Left ventricle myocardium superior (tissue), 1 donor: ENCODE data around the gene TENT4A. TPM values are rescaled to one million over a fixed set of nuclear protein-coding genes. Genes with fewer than 3 reads are reported as not detected.
"Not testable (repeated sequence)": the region's sequence is repeated elsewhere in the genome, so short reads cannot be mapped to it uniquely, and the experiment has no call there.

Experiments
- ATAC-seq: fragments of 200-7000 bp; cut with Tn5 transposase; one replicate; pipeline ENCODE4 v1.9.1; 2020; ENCODE audit warnings: mild to moderate bottlenecking, moderate library complexity
- DNase-seq: peaks from one replicate; pipeline ENCODE4 v3.0.0-alpha.2; 2020
- intact Hi-C: fragments of 100-400 bp; cut with micrococcal nuclease; formaldehyde crosslinking; loops from one replicate; pipeline ENCODE4 v1.11.0; 2022
- total RNA-seq: library from RNA; stranded (reverse); fragmentation: NEBNext Ultra II Directional; extraction: Animal tissue kit (Norgen Biotek cat#: 25700); gene quantifications from one replicate; pipeline ENCODE4 v1.2.1, GENCODE V29; 2021
- donor health status: DM: no; HTN: yes; CAD: no; lungs with severe emphysema.

TENT4A gene
- total RNA-seq, 1 donor from 2014 or later = 10.7 TPM

DNA sequence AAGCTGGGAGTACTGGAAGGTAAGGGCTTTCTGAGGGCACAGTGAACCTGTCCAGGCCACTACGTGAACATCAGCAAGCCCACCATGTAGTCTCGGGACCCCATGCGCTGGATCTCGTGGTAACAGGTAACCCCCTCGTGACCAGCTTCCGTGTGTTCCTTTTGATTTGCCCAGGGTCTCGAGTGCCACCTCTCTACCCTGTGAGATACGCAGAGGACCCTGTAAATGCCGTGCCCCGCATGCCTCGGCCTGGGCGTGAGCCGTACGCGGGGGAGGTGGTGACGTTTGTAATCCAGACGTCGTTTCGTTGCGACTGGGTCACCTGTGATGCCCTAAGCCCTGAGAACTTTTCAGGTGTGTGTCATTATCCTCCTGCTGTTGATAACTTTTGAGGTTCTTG lies 45.5 kb downstream of the TENT4A start:
- intact Hi-C loops = no loop called here
- ATAC-seq (no peak), DNase-seq (no peak)

DNA sequence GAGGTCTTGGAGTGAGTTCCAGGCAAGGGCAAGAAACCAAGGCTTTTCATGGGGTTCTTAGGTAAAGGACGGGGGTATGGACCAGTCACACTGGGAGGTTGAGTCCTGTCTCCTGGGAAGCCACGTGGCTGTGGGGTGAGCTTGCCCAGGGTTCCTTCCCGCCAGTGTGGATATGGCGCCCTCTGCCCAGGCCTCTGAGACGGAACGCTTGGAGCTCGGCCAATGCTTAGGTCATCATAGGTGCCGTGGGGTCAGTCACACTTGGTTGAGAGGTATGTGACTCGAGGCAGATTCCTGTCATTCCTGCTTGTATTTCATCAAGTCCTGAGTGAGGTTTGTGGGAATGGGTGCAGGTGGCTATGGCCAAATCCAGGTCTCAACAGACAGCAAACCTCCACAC lies 46.2 kb downstream of the TENT4A start:
- intact Hi-C loops = no loop called here
- ATAC-seq (peak; percentile 19), DNase-seq (no peak)

- ATAC-seq (no peak), DNase-seq (no peak)
- intact Hi-C loops = no loop called here
Observed at GRCh38 chr5:6759983-6760382, 46.8 kb downstream of the TENT4A start.

GRCh38 chr5:6760686-6761085 lies 47.5 kb downstream of the TENT4A start:
- no peak for ATAC-seq
- intact Hi-C loops = no loop called here
- peak; percentile 53 for DNase-seq

DNA sequence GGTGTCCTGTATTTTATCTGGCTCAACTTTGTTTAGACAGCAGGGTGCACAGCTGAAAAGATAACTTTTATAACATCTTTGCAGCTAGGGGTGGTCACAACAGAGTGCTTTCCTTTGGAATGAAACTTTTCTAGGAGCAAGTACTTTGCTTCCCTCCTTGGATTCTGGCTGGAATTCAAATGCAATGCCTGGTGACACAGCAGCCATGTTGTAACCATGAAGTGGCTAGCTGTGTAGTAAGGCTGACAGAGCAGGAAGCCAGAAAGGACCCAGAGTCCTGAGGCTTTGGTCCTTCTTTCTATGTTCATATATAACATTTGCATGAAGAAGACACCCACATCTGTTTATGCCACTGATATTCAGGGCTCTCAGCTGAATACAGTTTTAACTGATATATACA lies 48.1 kb downstream of the TENT4A start:
- intact Hi-C loops = no loop called here
- ATAC-seq = no peak
- DNase-seq = no peak

- no peak for ATAC-seq
- DNase-seq = no peak
- intact Hi-C loops = no loop called here
Observed at GRCh38 chr5:6762116-6762515, 48.9 kb downstream of the TENT4A start.

DNA sequence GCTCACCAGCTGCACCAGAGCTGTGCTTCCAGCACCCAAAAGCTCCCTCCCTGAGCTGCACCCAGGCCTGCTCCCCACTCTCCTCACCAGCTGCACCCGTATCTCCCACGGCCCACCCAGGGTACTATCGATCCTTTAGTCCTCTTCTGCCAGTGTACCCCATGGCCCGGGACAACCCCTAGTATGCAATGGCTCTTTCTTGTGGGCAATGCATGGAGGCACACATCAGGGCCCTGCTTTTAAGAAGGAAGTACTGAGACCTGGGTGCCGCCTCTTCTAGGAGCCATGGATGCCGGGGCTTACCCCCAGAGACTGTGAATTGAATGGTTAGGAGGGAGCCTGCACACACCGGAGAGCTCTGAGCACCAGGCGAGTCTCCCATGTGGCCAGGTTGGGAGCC lies 49.5 kb downstream of the TENT4A start:
- intact Hi-C loops = no loop called here
- ATAC-seq = no peak
- no peak for DNase-seq

GRCh38 chr5:6763191-6763590 lies 50.0 kb downstream of the TENT4A start:
- ATAC-seq (no peak), DNase-seq (no peak)
- intact Hi-C loops = no loop called here

GRCh38 chr5:6765612-6766525 lies 52.6 kb downstream of the TENT4A start:
- ATAC-seq (peak; percentile 81), DNase-seq (peak; percentile 81)
- intact Hi-C loops = no loop called here

- intact Hi-C loops = no loop called here
- DNase-seq (peak; percentile 92), ATAC-seq (peak; percentile 95)
Observed at GRCh38 chr5:6766604-6767093, 53.4 kb downstream of the TENT4A start.

- intact Hi-C loops = no loop called here
- DNase-seq = no peak
- ATAC-seq = no peak
Observed at GRCh38 chr5:6767481-6768063, 54.3 kb downstream of the TENT4A start.

- peak; percentile 5 for ATAC-seq
- DNase-seq = no peak
- intact Hi-C loops = no loop called here
Observed at GRCh38 chr5:6768590-6769230, 55.5 kb downstream of the TENT4A start.

GRCh38 chr5:6770826-6771607 lies 57.8 kb downstream of the TENT4A start:
- no peak for DNase-seq
- ATAC-seq = no peak
- intact Hi-C loops = no loop called here

GRCh38 chr5:6772886-6773285 lies 59.7 kb downstream of the TENT4A start:
- DNase-seq = no peak
- ATAC-seq = no peak
- intact Hi-C loops = no loop called here

GRCh38 chr5:6773342-6774035 lies 60.3 kb downstream of the TENT4A start:
- ATAC-seq = no peak
- DNase-seq = no peak
- intact Hi-C loops = no loop called here

DNA sequence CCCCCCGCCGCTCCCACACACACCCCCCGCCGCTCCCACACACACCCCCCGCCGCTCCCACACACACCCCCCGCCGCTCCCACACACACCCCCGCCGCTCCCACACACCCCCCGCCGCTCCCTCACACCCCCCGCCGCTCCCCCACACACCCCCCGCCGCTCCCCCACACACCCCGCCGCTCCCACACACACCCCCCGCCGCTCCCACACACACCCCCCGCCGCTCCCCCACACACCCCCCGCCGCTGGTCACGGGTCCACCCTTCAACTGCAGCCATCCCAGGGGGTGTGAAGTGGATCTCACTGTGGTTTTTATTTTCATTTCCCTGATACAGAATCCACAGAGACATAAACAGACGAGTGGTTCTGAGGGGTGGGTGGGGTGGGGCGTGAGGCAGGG lies 61.0 kb downstream of the TENT4A start:
- intact Hi-C loops, ATAC-seq, DNase-seq: not testable (repeated sequence)

GRCh38 chr5:6774721-6775204 lies 61.5 kb downstream of the TENT4A start:
- DNase-seq (no peak), ATAC-seq (no peak)
- intact Hi-C loops = no loop called here

GRCh38 chr5:6775571-6775970 lies 62.3 kb downstream of the TENT4A start:
- intact Hi-C loops = no loop called here
- DNase-seq (no peak), ATAC-seq (no peak)
